ENCODE measurements around the gene TRPV4.

TRPV4 gene

GRCh38 chr12:109760930-109761921 lies 72.0 kb downstream of the TRPV4 start:
- no peak for DNase-seq

- DNase-seq = no peak
Measured at GRCh38 chr12:109760031-109760929, 72.9 kb downstream of the TRPV4 start.

GRCh38 chr12:109759595-109759994 lies 73.6 kb downstream of the TRPV4 start:
- no peak for DNase-seq

GRCh38 chr12:109758426-109759420 lies 74.5 kb downstream of the TRPV4 start:
- no peak for DNase-seq

- no peak for DNase-seq
Measured at GRCh38 chr12:109757671-109758265, 75.4 kb downstream of the TRPV4 start.

- no peak for DNase-seq
Measured at GRCh38 chr12:109756457-109756856, 76.7 kb downstream of the TRPV4 start.

- no peak for DNase-seq
Measured at GRCh38 chr12:109753959-109754358, 79.2 kb downstream of the TRPV4 start.

- no peak for DNase-seq
Measured at GRCh38 chr12:109753054-109753401, 80.2 kb downstream of the TRPV4 start.

GRCh38 chr12:109752117-109753053 lies 80.8 kb downstream of the TRPV4 start:
- no peak for DNase-seq

GRCh38 chr12:109744986-109745942 lies 87.9 kb downstream of the TRPV4 start:
- DNase-seq = no peak

- DNase-seq = no peak
Measured at GRCh38 chr12:109744026-109744425, 89.2 kb downstream of the TRPV4 start.

GRCh38 chr12:109743076-109743910 lies 89.9 kb downstream of the TRPV4 start:
- DNase-seq = no peak

GRCh38 chr12:109741970-109742703 lies 91.1 kb downstream of the TRPV4 start:
- DNase-seq = no peak

- no peak for DNase-seq
Measured at GRCh38 chr12:109741286-109741969, 91.8 kb downstream of the TRPV4 start.

GRCh38 chr12:109740694-109741245 lies 92.4 kb downstream of the TRPV4 start:
- no peak for DNase-seq

GRCh38 chr12:109739747-109740693 lies 93.2 kb downstream of the TRPV4 start:
- DNase-seq = no peak
